Anterior cingulate cortex (tissue), 58 donors: ENCODE measurements around the gene C1QL2.
A peak's percentile ranks its signal among the peaks of the same experiment; 100 is the strongest.

ENCODE experiments used
- DNase-seq, 58 donors: peaks; one replicate each; lab custom pipeline; 2025; lab: John Stamatoyannopoulos, UW

The C1QL2 gene

DNA sequence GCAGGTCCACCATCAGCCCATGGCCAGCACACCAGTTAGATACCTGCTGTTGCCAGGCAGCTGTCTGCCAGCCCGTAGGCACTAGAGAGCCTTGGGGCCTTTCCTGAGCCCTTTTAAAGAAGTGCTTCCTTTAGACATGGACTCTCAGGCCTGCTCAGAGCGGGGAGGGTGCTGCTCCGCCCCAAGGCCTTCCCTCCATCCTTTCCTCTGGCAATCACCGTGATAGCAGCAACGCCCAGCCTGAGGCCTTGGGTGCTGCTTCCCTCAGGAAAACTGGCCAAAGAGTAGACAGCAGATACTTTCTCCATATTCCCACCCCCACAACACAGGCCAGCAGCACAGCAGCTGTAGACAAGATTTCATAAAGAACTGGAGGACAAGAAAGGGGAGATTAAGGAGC is 22.3 kb upstream of the C1QL2 start:
- DNase-seq, result no peak

DNA sequence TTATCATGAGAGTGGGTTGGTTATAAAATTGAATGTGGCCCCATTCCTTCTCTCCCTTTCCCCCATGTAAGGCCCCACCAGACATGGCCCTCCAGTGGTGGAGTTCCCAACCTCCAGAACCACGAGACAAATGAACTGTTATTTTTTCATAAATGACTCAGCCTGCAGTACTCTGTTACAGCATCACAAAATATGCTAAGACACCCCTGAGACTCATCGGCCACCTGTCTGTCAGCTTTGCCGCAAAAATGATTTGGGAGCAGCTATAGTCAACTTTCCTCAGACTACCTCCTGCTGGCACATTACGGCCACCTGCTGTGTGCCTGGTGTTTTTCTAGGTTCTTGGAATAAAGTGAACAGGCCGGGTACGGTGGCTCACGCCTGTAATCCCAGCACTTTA is 21.4 kb upstream of the C1QL2 start:
- no peak for DNase-seq

DNA sequence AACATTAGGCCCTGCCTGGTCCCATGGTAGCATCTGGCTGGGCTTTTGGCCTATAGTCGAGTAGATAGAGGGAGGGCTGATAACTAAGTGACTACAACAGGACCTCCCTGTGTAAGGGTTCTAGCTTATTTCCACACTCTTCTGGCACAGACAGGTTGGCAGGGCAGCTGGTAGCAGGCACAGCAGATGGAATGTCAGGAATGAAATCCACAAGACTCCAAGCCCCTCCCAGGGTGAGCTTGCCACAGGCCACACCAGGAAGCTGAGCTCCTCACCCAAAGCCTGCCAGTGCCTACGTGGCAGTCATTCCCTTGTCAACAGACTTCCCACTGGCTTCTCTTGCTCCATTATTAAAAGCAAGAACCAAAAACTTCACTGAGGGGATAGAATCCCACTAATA is 20.7 kb upstream of the C1QL2 start:
- no peak for DNase-seq

DNA sequence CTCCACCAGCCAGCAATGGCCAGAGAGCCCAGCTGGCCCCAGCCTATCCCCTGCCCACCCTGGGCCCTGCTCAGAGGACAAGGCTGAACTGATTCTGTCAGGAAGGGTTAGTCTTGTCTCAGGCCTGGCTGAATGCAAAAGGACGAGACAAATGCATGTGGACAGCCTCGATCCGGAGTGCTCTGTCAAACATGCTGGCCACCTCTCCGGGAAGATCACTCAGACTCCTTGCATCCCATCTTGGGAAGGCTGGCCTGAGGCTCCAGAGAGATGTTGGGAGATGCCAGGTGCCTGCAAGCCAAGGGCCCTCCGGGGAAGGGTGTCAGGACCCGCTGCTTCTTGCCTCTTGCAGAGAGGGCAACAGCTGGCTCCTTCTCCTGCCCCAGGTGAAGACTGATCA is 20.2 kb upstream of the C1QL2 start:
- no peak for DNase-seq

DNA sequence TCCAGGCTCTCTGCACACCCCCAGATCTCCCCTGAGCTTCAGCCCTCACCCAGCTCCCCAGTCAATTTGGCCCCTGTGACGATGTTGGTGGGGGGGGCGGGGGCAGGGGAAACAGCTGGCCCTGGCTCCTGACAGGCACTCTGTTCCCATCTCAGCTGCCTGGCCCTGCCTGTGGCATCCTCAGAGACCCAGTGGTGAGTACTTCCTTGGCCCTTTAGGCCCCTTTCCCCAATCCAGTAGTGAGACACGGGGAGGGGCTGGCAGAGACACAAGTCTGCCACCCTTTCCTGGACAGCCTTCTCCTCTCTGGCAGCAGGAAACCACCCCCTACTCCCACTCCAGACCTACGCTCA is 19.3 kb upstream of the C1QL2 start:
- DNase-seq, result no peak

DNA sequence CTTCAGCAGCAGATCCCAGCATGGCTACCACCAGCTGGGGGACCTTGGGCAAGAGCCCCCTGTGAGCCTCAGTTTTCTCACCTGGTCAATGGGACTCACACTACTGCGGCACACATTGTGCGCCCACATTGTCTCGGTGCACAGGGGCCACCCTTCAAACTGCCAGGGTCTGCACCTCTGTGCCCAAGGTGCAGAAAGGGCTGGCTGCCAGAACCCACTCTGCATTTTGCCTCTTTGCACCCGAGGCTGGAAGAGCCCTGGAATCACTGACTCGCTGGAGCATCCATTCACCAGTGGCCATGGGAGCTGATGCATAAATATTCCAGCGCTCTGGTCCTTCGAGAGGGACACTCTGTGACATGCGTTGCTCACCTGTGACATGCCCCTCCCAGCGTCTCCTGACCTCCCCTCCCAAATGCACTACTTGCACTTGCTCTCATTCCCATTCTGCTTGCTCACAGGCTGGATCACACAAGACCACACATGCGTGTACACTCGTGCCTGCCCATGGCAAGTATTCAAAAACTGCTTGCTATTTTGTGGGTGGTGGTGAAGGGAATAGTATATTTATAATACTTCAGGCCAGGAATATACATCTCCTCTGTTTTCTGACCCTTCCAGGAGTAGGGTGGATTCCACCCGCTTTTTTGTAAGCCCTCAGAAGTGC is 18.8 kb upstream of the C1QL2 start:
- DNase-seq, result no peak

DNA sequence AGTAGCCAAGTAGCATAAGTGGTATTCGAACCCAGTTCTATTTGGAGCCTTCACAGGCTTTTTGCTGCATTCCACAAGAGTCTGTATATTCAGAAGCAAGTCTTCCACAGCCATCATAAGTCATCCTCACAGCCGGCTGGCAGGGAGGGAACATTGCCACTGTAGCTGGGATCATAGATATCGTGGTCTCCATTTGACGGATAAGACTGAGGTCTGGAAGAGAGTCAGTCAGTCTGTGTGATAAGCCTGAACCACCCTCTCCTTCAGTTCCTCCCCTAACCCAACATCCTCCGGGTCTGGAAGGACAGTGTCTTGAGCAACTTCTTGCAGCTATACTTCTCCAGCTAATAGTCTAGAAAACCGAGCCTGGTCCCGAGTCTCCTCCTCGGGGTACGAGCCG is 17.0 kb upstream of the C1QL2 start:
- no peak for DNase-seq

DNA sequence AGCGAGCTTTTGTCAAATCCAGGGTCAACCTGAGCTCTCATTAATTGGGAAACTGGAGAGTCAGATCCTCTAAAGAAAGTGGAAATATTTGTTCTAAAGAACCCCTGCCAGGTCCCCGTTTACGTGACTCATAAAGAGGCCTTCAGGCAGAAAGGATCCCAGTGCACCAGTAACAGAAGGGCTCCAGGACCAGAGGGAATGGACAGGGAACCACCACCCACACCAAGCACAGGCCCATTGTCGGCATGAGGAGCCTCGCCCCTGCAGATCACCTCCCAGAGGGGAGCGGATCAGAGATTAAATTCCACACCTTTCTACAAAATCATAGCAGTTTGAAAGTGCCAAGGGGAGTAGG is 16.4 kb upstream of the C1QL2 start:
- DNase-seq, result no peak

DNA sequence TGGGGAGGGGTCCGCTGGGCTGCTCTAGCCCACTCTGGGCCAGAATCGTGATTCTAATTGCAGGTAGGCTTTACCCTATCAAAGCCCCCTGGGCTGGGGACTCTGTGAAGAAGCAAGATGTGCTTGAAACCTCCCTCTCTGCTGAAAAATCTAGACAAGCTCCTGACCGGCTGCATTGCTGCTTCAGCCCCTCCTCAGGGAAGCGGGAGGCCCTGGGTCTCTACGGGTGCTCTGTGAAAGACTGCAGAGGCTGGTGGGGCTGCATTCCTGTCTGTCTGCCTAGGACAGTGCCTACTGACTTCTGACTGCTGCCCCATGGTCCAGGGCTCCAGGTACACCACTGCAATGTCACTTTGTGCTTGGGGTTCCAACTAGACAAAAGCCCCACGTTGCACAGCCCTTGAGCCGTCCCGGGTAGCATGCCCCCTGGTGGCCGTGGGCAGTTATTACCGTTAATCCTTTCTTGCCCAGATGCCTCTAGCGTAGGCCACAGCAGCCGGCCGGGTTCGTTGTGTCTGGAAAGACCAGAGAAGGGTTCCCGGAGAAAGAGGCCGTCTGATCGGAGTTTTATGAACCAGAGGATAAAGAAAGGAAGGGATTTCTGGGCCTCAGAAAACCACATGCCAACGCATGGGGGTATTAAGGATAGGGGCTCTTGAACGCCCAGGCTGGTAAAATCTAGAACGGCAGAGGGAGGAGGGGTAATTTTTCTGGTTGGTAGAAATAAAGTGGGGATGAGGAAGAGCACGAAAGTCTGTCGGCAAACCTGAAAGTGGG is 15.9 kb upstream of the C1QL2 start:
- DNase-seq, result peak in 17 of 58 donors; percentile 11 to 34 (median 19)

DNA sequence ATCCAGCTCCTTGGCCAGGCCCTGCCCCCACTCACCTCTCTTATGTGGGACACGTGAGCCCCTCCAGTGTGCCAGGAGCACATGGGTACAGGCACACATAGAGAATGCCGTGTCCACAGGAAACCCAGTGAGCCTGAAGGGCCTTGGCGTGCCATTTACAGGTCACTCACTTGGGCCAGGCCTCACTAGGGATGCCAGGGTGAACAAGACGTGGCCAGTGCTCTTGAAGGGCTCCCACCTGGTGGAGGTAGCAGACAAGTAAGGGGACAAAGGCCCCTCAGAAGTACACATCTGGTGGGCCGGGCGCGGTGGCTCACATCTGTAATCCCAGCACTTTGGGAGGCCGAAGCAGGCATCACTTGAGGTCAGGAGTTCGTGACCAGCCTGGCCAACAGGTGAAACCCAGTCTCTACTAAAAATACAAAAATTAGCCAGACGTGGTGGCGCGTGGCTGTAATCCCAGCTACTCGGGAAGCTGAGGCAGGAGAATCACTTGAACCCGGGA is 15.1 kb upstream of the C1QL2 start:
- no peak for DNase-seq

DNA sequence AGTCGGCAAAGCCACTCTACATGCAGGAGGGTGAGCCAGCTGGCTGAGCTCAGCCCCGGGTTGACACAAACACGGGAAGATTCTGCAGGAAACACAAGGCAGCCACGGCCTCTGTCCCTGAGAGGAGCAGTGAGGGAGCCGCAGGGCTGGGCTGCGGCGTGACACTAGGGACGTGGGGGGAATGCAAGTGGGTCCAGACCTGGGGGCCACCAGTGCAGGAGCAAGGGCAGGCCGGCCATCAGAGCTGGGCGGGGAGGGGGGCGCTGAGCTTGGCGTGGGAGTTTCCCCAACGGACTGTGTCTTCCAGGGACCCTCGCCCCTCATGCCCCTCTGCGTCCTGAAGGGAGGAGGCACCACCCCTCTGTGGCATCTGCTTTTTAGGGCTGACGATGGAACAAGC is 12.0 kb upstream of the C1QL2 start:
- no peak for DNase-seq

DNA sequence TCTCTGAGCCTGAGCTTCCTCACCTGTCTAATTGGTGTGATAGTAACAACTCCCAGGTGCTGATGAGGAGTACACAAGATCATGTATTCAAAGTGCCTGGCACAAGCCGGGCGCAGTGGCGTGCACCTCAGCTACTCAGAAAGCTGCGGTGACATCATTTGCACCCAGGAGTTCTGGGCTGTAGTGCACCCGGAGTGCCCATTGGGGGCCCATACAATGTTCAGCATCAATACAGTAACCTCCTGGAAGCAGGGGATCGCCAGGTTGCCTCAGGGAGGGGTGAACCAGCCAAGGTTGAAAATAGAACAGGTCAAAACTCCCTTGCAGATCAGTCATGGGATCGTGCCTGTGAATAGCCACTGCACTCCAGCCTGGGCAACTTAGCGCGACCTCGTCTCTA is 11.2 kb upstream of the C1QL2 start:
- DNase-seq, result no peak

DNA sequence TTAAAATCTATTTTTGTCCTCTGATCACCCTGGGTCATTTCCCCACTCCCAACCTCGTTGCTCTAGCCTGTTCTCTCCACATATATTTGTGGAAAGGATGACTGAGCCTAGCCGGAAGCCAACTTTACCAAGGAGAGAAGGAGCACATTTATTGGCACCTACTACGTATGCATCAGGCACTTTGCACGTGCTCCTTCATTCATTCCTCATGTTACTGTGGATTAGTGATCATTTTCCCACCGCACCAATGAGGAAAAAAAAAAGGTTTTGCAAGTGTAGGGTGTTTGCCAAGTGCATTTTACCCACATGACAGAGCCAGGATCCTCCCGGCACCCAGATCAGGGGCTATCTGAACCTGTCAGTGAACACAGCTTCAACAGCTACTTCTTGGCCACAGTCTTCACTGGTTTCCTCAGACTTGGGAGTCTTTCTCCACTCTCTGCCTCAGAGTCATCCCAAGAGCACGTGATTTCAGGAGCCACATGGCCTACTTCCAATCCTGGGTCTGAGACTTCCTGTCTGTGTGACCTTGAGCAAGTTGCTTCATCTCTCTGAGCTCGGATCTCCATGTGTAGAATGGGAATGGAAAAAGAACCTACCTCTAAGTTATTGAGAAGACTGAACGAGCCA is 1.9 kb upstream of the C1QL2 start:
- DNase-seq, result no peak

DNA sequence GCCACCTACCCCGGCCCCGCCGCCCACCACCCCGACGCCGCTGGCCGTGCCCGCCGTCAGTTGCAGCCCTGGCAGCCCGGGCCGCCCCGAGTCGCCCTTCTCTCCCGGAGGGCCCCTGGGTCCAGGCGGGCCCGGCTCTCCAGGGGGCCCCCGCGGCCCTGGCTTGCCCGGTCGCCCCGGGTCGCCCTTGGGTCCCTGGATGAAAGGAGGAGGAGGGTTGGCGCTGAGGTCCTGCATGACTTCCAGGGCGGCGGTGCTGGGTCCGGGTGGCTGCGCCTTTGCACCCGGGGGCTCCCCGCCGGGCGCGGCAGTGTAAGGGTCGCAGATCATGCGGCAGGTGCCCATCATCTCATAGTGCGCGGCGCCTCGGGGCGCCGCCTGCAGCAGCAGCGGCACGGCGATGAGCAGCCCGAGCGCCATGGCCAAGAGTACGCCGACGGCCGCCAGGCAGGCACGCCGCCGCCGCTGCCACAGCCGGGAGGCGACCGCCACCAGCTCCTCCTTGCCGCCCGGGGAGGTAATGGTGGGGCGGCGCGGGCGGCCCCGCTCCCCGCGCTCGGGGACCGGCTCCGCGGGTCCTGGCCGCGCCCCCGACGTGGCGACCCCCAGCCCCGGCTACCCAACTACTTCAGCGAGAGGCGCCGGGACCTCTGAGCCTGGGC is 570 bp downstream of the C1QL2 start:
- no peak for DNase-seq

DNA sequence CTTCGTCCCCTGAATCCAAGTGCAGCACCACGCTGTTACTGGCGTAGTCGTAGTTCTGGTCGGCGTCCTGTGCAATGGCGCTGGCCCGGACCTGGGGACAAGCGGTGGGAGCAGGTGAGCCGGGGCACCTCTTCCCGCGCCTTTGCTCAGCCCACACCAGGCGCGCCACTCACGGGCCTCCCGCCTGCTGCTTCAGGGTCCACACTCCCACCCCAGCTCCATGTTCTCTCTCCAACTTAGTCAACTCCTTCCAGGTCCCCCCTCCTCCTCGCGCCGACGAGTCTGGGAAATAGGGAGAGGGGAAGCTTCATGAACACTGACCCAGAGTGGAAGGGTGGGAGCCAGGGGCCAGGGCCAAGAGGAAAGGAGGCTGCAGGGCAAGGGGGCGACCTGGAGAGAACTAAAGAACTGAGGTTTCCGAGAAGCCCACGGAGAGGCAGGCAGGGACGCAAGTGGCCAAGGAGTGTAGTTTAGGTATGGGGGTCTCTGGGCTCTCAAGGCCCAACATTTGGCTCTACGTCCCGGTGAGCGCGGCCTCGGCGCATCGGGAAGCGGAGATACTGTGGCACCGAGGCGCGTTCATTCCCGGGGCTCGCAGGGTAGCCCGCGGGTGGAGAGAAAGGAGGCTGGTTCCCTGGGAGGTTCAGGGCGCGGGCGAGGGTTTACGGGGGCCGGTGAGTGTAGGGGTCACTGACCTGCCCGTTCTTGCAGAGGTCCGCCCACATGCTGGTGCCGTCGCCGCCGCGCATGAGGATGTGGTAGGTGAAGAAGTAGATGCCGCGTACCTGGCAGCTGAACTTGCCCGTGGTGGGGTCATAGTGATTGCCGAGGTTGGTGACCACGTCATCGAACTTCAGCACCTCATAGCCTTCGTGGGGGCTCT is 1.4 kb downstream of the C1QL2 start:
- DNase-seq, result no peak

DNA sequence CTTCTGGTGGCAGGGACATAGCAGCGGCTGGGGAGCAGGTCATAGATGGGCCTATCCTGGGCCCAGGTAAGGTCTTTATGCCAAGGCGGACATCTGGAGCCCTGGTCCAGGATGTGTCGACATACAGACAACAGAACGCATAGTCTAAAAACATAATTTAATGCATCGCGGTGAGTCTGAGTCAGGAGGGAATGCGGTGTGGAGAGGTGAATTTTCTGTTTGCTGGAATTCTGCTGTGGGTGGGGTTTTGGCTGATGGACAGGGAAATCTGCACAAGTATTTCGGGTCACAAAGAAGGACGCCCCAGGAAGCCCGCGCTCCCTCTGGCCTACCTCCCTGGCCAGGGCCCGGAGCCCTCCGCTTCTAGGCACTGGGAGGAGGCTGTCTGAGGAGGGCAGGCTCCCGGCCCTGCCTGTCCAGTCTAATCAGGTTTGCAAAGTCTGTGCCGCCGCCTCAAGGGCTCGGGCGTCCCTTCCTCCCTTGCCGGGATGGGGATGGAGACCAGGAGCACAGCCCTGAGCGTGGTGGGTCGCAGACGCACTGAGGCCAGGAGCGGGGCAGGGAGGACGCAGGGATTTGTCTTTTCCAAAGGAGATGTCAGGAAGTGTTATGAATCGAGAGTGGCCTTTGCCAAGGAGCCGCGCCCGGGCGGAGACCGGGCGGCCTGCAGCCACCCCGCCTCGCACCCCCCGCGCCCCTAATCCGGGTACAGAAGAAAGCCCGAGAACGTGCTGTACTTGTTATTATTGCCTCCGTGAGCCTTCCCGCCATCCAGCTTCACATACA is 2.3 kb downstream of the C1QL2 start:
- DNase-seq, result no peak

DNA sequence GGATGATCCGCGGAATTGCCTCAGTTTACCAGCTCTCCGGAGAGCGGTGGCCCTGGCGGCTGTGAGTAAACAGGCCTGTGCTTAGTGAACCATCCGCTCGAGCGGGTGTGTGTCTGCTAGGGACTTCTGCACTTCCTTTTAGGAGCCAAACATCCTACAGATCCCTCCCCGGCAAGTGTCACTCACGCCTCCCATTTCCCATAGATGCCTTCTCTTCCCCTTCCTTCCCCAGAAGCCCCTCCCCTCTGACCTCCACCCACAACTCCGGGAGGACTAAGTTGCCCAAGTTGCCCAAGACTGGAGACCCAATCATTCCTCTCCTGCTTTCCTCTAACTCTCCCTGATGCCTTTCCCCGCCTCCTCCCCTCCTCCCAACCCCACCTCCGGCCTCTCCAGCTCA is 2.9 kb downstream of the C1QL2 start:
- no peak for DNase-seq

DNA sequence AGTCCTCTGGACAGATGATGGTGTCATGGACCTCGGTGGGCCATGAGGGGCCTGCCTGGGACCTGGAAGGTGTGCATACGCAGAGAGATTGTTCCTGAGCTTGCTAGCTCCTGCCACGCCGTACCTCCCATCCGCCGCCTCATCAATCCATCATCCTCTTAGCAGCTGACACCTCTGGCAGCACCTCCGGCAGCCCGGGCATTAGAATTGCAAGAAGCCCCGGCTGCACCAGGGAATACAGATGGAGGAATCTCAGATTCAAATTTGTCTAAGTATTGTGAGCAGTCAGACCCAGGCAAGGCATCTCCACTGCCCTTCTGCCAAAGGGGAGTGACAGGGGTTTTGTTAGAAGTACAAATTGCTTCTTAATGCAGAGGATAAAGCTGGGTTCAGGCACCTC is 4.5 kb downstream of the C1QL2 start:
- DNase-seq, result no peak

DNA sequence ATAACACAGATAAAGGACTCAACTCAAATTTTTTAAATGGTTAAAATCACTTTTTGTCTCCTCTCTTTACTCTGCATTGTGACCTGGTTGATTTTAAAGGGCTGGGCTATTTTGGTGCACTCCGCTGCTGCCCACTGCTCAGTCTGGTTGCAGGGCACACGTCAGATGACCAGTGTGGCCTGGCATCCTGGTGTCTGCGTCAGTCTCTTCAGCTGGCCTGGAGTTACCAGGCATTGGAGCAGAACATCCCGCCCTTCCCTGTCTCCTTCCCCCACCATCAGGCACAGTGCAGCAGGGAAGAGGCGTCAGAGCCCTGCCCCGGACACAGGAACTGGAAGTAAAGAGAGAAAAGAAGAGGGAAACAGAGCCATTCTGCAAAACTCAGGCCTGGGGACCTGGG is 8.9 kb downstream of the C1QL2 start:
- DNase-seq, result peak in 5 of 58 donors; percentile 10 to 41 (median 20)
